Naive thymus-derived CD8-positive, alpha-beta T cell (primary cell): ENCODE results near the gene TYRO3. TPM values are rescaled to one million over a fixed set of nuclear protein-coding genes. Genes with fewer than 3 reads are reported as not detected.

Experiments
- ATAC-seq, 2 donors: fragments of 150-1000 bp; cut with Tn5 transposase in 1 of 2; sonication (Bioruptor Pico), chemical (Tn5 transposase) in 1 of 2; 1 replicate in 1 of 2; 2 replicates in 1 of 2; pipeline ENCODE4 v1.10.0; 2021; ENCODE audit warnings: mild to moderate bottlenecking in 2 of 2, moderate library complexity in 2 of 2
- POLR2A ChIA-PET: fragments of 350-600 bp; sonication (Branson Sonifier 250); formaldehyde crosslinking; loops from one replicate; lab custom pipeline; 2021; ENCODE audit warnings: antibody characterized with exemption; lab: Charles Lee
- DNase-seq, 10 donors: peaks; one replicate each; pipeline versions ENCODE4 v3.0.0 to v3.0.0-alpha.2; 2020 to 2022
- H3K27ac Mint-ChIP-seq, 10 donors: one replicate each; pipeline ENCODE4 v1.8.0; 2020 to 2022; ENCODE audit warnings: mild to moderate bottlenecking in 10 of 10, mixed read lengths in 10 of 10, moderate library complexity in 4 of 10, inconsistent platforms in 1 of 10
- H3K27me3 Mint-ChIP-seq, 5 donors: one replicate each; pipeline ENCODE4 v1.8.0; 2021 to 2022; ENCODE audit warnings: mixed read lengths in 5 of 5
- H3K36me3 Mint-ChIP-seq, 3 donors: one replicate each; pipeline ENCODE4 v1.8.0; 2020 to 2022; ENCODE audit warnings: mixed read lengths in 3 of 3, mild to moderate bottlenecking in 2 of 3, inconsistent platforms in 1 of 3
- H3K4me1 Mint-ChIP-seq, 4 donors: one replicate each; pipeline ENCODE4 v1.8.0; 2021 to 2022; ENCODE audit warnings: mixed read lengths in 4 of 4
- H3K4me3 Mint-ChIP-seq, 10 donors: one replicate each; pipeline ENCODE4 v1.8.0; 2020 to 2022; ENCODE audit warnings: mild to moderate bottlenecking in 10 of 10, mixed read lengths in 10 of 10, moderate library complexity in 6 of 10, inconsistent platforms in 1 of 10
- H3K9me3 Mint-ChIP-seq, 9 donors: one replicate each; pipeline ENCODE4 v1.8.0; 2020 to 2022; ENCODE audit warnings: mixed read lengths in 9 of 9, mild to moderate bottlenecking in 3 of 9, inconsistent platforms in 1 of 9, moderate library complexity in 1 of 9
- polyA plus RNA-seq, 3 donors: library from polyadenylated mRNA; unstranded; fragments of 300-500 nt; fragmentation: Illumina TruSeq; gene quantifications; one replicate each; pipeline ENCODE4 v1.2.3, GENCODE V29; 2021
- total RNA-seq, 8 experiments: library from RNA in 2 of 8; stranded (reverse) in 2 of 8; gene quantifications; one replicate each; pipeline ENCODE4 v1.2.3 and lab custom pipeline; 2021 to 2026

The TYRO3 gene
- total and polyA plus RNA-seq, 5 experiments from 2014 or later, result 0.05 TPM; not detected in 4

DNA sequence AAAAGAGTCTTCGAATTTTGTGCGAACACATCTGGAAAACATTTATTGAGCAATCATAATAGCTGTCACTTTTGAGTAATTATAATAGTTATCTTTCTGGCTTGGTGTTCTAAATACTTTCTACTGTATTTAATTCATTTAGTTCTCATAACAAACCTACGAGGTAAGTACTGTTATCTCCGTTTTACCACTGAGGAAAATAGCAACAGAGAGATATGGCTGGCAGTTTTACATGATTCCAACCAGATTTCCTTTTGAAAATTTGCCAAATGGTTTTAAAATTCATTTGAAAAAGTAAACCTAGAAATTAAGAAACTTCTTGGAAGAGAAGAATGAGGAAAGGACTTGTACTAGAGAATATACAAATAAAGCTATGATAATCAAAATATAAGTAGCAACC, 63.9 kb downstream of the TYRO3 start:
- Mint-ChIP-seq H3K9me3 (peaks cover 0 to 9% (median 2%) of the 10 kb centered on the region in 9 donors), H3K4me1 (peaks cover 5 to 22% (median 14%) of the 10 kb centered on the region in 4 donors), H3K4me3 (peak overlapping the region in 5 of 10 donors; percentile 11 to 81 (median 76)), H3K36me3 (peaks cover 0 to 7% (median 3%) of the 10 kb centered on the region in 3 donors), H3K27ac (peak overlapping the region in 4 of 10 donors; percentile 7 to 91 (median 54)), H3K27me3 (no peaks in the 10 kb centered on the region)
- ATAC-seq (no peak), DNase-seq (no peak)
- POLR2A ChIA-PET, result interaction anchor here (0.6 to 3.0 kb wide), 2 partner anchors 35 to 38 kb away, joined by 4 to 23 read pairs; partner anchors contain the start of gene MGA

DNA sequence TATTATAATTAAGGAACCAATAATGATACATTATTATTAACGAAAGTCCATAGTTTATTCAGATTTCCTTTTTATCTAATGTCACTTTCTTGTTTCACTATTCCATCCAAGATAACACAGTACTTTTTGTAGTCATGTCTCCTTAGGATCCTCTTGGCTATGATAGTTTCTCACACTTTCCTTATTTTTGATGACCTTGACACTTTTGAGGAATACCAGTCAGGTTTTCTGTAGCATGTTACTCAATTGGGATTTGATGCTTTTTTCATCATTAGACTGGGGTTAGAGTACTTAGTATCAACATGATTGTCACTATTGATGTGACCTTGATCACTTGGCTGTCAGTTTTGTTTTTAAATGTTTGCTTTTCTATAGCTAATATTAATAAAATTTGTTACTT, 68.2 kb downstream of the TYRO3 start:
- ATAC-seq, result no peak
- no peaks in the 10 kb centered on the region for H3K36me3 Mint-ChIP-seq
- H3K4me3 Mint-ChIP-seq, result no peak overlapping the region
- H3K27me3 Mint-ChIP-seq, result no peaks in the 10 kb centered on the region
- no peak for DNase-seq
- H3K4me1 Mint-ChIP-seq, result peaks cover 6 to 16% (median 8%) of the 10 kb centered on the region in 4 donors
- H3K9me3 Mint-ChIP-seq, result no peaks in the 10 kb centered on the region
- POLR2A ChIA-PET, result no interaction called here
- no peak overlapping the region for H3K27ac Mint-ChIP-seq

DNA sequence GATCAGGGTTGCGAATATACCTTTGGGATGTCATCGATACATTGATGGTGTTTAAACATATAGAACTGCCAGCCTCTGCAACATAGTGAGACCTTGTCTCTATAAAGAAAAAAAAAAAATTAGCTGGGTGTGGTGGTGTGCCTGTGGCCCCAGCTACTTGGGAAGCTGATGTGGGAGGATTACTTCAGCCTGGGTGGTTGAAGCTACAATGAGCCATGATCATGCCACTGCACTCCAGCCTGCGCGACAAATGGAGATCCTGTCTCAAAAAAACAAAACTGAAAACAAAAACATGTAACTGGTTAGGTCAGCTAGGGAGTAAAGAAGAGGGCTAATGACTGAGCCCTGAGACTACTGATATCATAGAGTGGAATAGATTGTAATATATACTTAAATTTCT, 70.5 kb downstream of the TYRO3 start:
- ATAC-seq (no peak), DNase-seq (no peak)
- POLR2A ChIA-PET, result interaction anchor here (0.5 to 0.6 kb wide), 2 partner anchors 10 to 24 kb away, joined by 3 read pairs; no protein-coding TSS in a partner anchor
- Mint-ChIP-seq H3K27ac (no peak overlapping the region), H3K4me1 (peaks cover 12 to 18% (median 13%) of the 10 kb centered on the region in 4 donors), H3K9me3 (no peaks in the 10 kb centered on the region), H3K4me3 (no peak overlapping the region), H3K36me3 (no peaks in the 10 kb centered on the region), H3K27me3 (no peaks in the 10 kb centered on the region)

DNA sequence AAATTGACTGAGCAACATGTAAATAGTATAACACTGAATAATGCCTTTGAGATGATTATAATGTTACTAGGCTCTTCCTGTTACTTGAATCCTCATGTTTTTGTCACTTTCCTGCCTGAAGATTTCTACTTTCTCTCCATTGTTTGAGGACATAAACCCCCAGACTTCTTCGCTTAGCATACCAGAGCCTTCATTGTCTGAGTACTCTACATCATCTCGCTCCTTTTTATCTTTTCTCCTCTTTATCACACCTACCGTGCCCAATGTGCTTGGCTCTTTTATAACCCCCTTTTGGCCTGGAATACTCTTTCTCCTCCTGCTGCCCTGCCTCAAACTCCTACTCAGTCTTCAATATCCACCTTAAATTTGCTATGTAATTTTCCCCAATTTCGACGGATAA, 70.9 kb downstream of the TYRO3 start:
- peak overlapping the region in 5 of 10 donors; percentile 8 to 61 (median 31) for H3K27ac Mint-ChIP-seq
- peaks cover 13 to 19% (median 17%) of the 10 kb centered on the region in 4 donors for H3K4me1 Mint-ChIP-seq
- H3K4me3 Mint-ChIP-seq, result no peak overlapping the region
- POLR2A ChIA-PET, result interaction anchor here (0.5 kb wide), 1 partner anchor 25 kb away, joined by 3 read pairs; no protein-coding TSS in a partner anchor
- DNase-seq, result no peak
- H3K27me3 Mint-ChIP-seq, result no peaks in the 10 kb centered on the region
- no peaks in the 10 kb centered on the region for H3K36me3 Mint-ChIP-seq
- H3K9me3 Mint-ChIP-seq, result no peaks in the 10 kb centered on the region
- no peak for ATAC-seq

DNA sequence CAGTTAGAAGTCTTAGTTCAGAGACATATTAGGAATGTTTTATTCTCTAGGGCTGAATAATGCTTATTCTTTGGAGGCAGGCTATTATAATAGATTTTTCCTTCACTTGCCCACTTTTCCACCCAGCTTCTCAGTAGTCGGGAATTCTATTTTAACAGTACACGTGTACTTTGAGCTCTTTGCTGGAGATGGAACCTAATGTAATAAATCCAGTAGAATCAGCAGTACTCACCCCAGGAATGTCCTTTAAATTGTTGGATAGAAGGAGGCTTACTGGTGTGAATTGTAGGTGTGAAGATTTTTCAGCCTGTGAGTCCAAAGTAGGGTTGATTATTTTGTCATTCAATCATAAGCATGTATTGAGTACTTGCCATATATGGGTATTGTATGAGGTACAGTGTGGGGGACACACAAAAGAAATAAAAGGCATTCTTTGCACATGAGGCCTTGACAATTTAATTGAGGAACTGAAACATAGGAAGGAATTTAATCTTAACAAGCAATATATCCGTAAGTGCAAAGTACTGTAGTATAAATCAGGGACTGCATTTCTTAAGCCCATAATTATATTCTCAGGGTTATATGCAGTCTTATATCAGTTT, 71.7 kb downstream of the TYRO3 start:
- Mint-ChIP-seq H3K9me3 (no peaks in the 10 kb centered on the region), H3K27me3 (no peaks in the 10 kb centered on the region), H3K4me3 (no peak overlapping the region), H3K36me3 (no peaks in the 10 kb centered on the region), H3K4me1 (peaks cover 13 to 19% (median 18%) of the 10 kb centered on the region in 4 donors), H3K27ac (peak overlapping the region in 1 of 10 donors; percentile 8)
- ATAC-seq (no peak), DNase-seq (no peak)
- POLR2A ChIA-PET, result no interaction called here

DNA sequence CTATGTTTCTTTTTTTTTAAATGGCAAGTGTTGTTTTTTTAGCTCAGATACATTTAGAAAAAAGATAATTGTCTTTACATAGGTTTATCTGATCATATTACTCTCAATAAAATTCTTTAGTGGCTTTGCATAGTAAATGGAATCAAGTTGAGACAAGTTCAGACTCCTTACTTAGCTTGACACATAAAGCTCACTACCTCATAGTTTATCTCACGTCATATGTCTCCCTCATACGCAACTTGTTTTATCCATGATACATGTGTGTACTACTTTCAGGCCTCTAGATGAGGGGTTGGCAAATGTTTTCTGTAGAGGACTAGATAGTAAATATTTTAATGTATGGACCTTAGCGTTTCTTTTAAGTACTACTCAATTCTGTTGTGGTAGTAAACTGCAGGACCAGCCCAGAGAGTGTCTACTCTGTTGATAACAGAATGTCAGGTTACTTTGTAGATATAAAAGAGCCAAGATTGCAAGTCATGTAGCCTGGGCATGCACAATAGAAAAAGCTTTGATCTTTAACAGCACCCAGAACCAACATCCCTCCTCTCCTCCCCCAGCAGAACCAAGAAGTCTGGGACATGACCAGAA, 73.0 kb downstream of the TYRO3 start:
- no peaks in the 10 kb centered on the region for H3K36me3 Mint-ChIP-seq
- no peak for ATAC-seq
- peaks cover 13 to 21% (median 19%) of the 10 kb centered on the region in 4 donors for H3K4me1 Mint-ChIP-seq
- no peak overlapping the region for H3K4me3 Mint-ChIP-seq
- DNase-seq, result no peak
- H3K27me3 Mint-ChIP-seq, result no peaks in the 10 kb centered on the region
- no peak overlapping the region for H3K27ac Mint-ChIP-seq
- POLR2A ChIA-PET, result no interaction called here
- no peaks in the 10 kb centered on the region for H3K9me3 Mint-ChIP-seq

Other genes starting within 250 kb of the TYRO3 start
- 1 to 10 TPM; 5.3 to 7.0 TPM for gene OIP5, start 226.6 kb upstream of the TYRO3 start, total RNA-seq
- gene OIP5, start 226.6 kb upstream of the TYRO3 start, polyA plus RNA-seq, result under 1 TPM in 2 of 3 donors, not detected in 1; 0.18 to 0.24 TPM
- 1 to 10 TPM; 2.5 to 4.0 TPM for gene NUSAP1, start 226.3 kb upstream of the TYRO3 start, total RNA-seq
- gene NUSAP1, start 226.3 kb upstream of the TYRO3 start, polyA plus RNA-seq, result 1 to 10 TPM in 1 of 3 donors, under 1 TPM in 2; 0.32 to 1.4 (median 0.93) TPM
- 10 to 100 TPM; 12.9 to 14.3 TPM for gene NDUFAF1, start 156.7 kb upstream of the TYRO3 start, total RNA-seq
- 10 to 100 TPM; 18.4 to 25.6 (median 20.8) TPM for gene NDUFAF1, start 156.7 kb upstream of the TYRO3 start, polyA plus RNA-seq
- 10 to 100 TPM; 34.4 to 36.3 TPM for gene RTF1, start 142.1 kb upstream of the TYRO3 start, total RNA-seq
- 10 to 100 TPM; 17.1 to 21.7 (median 19.2) TPM for gene RTF1, start 142.1 kb upstream of the TYRO3 start, polyA plus RNA-seq
- not detected for gene ITPKA, start 65.3 kb upstream of the TYRO3 start, total RNA-seq
- gene ITPKA, start 65.3 kb upstream of the TYRO3 start, polyA plus RNA-seq, result not detected
- under 1 TPM; 0.18 to 0.22 TPM for gene LTK, start 45.4 kb upstream of the TYRO3 start, total RNA-seq
- gene LTK, start 45.4 kb upstream of the TYRO3 start, polyA plus RNA-seq, result not detected
- 10 to 100 TPM; 59.1 to 60.0 TPM for gene RPAP1, start 15.0 kb upstream of the TYRO3 start, total RNA-seq
- gene RPAP1, start 15.0 kb upstream of the TYRO3 start, polyA plus RNA-seq, result 10 to 100 TPM in 2 of 3 donors, 1 to 10 TPM in 1; 8.0 to 19.8 (median 12.2) TPM
- 10 to 100 TPM; 63.3 to 67.6 TPM for gene MGA, start 101.2 kb downstream of the TYRO3 start, total RNA-seq
- 10 to 100 TPM; 12.2 to 20.6 (median 13.3) TPM for gene MGA, start 101.2 kb downstream of the TYRO3 start, polyA plus RNA-seq
- 10 to 100 TPM; 36.0 to 39.8 TPM for gene MAPKBP1, start 215.3 kb downstream of the TYRO3 start, total RNA-seq
- gene MAPKBP1, start 215.3 kb downstream of the TYRO3 start, polyA plus RNA-seq, result 1 to 10 TPM; 1.5 to 4.0 (median 2.4) TPM